Stomach (tissue), 9 donors: ENCODE measurements around the gene ATP9B. TPM values are rescaled to one million over a fixed set of nuclear protein-coding genes. Genes with fewer than 3 reads are reported as not detected.

Source experiments
- DNase-seq, 2 donors: peaks; one replicate each; pipeline versions ENCODE4 v3.0.0 to v3.0.0-alpha.2; 2013 to 2019
- H3K27ac ChIP-seq, 5 donors: fragments of 200-600 bp in 4 of 5; sonication (generic) in 4 of 5; one replicate each; pipeline ENCODE4 v1.5.1; 2013 to 2019; ENCODE audit warnings: mild to moderate bottlenecking in 1 of 5, moderate library complexity in 1 of 5
- H3K27me3 ChIP-seq, 3 donors: fragments of 200-600 bp; sonication (generic); one replicate each; pipeline ENCODE4 v1.5.1; 2017 to 2019; ENCODE audit warnings: mixed run types in 1 of 3
- H3K36me3 ChIP-seq, 4 donors: fragments of 200-600 bp; sonication (generic); 1 replicate in 3 of 4; 2 replicates in 1 of 4; pipeline ENCODE4 v1.5.1; 2016 to 2019
- H3K4me1 ChIP-seq, 4 donors: fragments of 200-600 bp; sonication (generic); one replicate each; pipeline ENCODE4 v1.5.1; 2016 to 2019
- H3K4me3 ChIP-seq, 4 donors: fragments of 200-600 bp; sonication (generic) in 3 of 4; one replicate each; pipeline ENCODE4 v1.5.1; 2016 to 2019; ENCODE audit warnings: mild to moderate bottlenecking in 1 of 4
- H3K9me3 ChIP-seq, 4 donors: fragments of 200-600 bp; sonication (generic); one replicate each; pipeline ENCODE4 v1.5.1; 2016 to 2019
- EP300 ChIP-seq: sonication (generic); formaldehyde crosslinking; IDR thresholded peaks from one replicate; pipeline ENCODE4 v1.6.1; 2017; ENCODE audit warnings: antibody characterized with exemption
- POLR2A ChIP-seq, 4 donors: fragments of 450-650 bp; IDR thresholded peaks; one replicate each; pipeline ENCODE4 v1.6.1; 2016; ENCODE audit warnings: antibody characterized with exemption in 4 of 4, control low read depth in 2 of 4, mild to moderate bottlenecking in 1 of 4, moderate library complexity in 1 of 4
- POLR2AphosphoS5 ChIP-seq, 3 donors: sonication (generic); formaldehyde crosslinking; IDR thresholded peaks; one replicate each; pipeline ENCODE4 v1.6.1; 2016; ENCODE audit warnings: antibody characterized with exemption in 3 of 3
- WGBS, 5 donors: extraction: QIAGEN DNeasy Blood & Tissue Kit in 3 of 5; methylation state at CpG; one replicate each; pipeline versions ENCODE4 v1.1.5 to v1.1.7; 2013 to 2018; 5-methylcytosine and 5-hydroxymethylcytosine counted together
- intact Hi-C: fragments of 100-400 bp; cut with DNase I; formaldehyde crosslinking; loops from one replicate; pipeline ENCODE4 v1.15.1; 2023; ENCODE audit warnings: low total_unique reads
- polyA plus RNA-seq, 3 donors: library from polyadenylated mRNA; stranded (reverse); fragments of 200-250 nt; gene quantifications; one replicate each; pipeline ENCODE4 v1.2.3, GENCODE V29; 2013
- total RNA-seq, 5 donors: library from RNA; depleted of rRNA; stranded (reverse); fragments of >200 nt; gene quantifications; one replicate each; pipeline versions ENCODE4 v1.1.0 to v1.2.3, GENCODE V29; 2014 to 2016
- TF ChIP-seq, protein P1 (sequence below), 7 experiments: fragments of 450-650 bp in 4 of 7; fragments of 200-600 bp in 3 of 7; sonication (generic) in 3 of 7; IDR thresholded peaks; one replicate each; pipeline ENCODE4 v1.5.1; 2016 to 2019; ENCODE audit warnings: antibody characterized with exemption in 7 of 7, control low read depth in 2 of 7, mild to moderate bottlenecking in 1 of 7
- donor health status: healthy with polysubstance abuse.
- donor health status: Bipolar disorder and iron deficiency.
- donor health status: healthy.

ATP9B gene
- total and polyA plus RNA-seq, 8 donors: 10.6 to 128 (median 34.9) TPM

DNA sequence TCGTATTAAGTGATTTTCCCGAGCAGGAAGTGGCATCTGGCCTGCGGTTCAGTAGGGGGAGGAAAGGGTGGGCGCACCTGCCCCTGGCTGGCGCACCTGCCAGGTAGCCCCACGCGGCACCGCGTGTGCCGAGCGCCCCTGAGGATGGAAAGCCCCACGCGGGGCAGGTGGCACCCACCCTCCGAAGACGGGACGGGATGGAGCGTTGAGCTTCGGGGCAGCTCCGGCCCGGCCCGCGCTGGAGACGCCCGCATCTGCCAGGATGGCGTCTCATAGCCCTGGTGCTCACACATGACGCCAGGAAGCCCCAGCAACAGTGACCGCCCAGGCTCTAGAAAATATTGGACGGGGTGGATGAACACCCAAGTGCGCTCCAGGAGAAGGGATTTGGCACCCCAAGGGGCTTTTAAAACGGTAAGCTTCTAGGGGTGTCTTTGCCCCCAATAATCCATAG lies 324.0 kb downstream of the ATP9B start:
- peaks cover 35 to 45% (median 43%) of the 10 kb centered on the region in 4 donors for H3K4me1 ChIP-seq
- H3K27me3 ChIP-seq: peaks cover 3 to 95% (median 58%) of the 10 kb centered on the region in 3 donors
- H3K36me3 ChIP-seq: no peaks in the 10 kb centered on the region
- no peaks in the 10 kb centered on the region for H3K9me3 ChIP-seq
- DNase-seq: peak in 1 of 2 donors; percentile 74
- WGBS, 5 donors: 2 to 9% (median 4%) methylated on average over 10 to 30 of the region's 30 CpGs
- peak overlapping the region in 4 of 5 donors; percentile 84 to 89 (median 84) for H3K27ac ChIP-seq
- intact Hi-C loops: no loop called here
- TF ChIP-seq POLR2A (IDR thresholded peaks at IDR 0.05) (no peak), POLR2AphosphoS5 (IDR thresholded peaks at IDR 0.05) (no peak), EP300 (no peak)
- TF ChIP-seq, protein P1, sequence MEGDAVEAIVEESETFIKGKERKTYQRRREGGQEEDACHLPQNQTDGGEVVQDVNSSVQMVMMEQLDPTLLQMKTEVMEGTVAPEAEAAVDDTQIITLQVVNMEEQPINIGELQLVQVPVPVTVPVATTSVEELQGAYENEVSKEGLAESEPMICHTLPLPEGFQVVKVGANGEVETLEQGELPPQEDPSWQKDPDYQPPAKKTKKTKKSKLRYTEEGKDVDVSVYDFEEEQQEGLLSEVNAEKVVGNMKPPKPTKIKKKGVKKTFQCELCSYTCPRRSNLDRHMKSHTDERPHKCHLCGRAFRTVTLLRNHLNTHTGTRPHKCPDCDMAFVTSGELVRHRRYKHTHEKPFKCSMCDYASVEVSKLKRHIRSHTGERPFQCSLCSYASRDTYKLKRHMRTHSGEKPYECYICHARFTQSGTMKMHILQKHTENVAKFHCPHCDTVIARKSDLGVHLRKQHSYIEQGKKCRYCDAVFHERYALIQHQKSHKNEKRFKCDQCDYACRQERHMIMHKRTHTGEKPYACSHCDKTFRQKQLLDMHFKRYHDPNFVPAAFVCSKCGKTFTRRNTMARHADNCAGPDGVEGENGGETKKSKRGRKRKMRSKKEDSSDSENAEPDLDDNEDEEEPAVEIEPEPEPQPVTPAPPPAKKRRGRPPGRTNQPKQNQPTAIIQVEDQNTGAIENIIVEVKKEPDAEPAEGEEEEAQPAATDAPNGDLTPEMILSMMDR (IDR thresholded peaks at IDR 0.05): no peak
- peak overlapping the region; percentile 54 to 69 (median 60) for H3K4me3 ChIP-seq

- DNase-seq: peak; percentile 83 to 96
- TF ChIP-seq POLR2AphosphoS5 (IDR thresholded peaks at IDR 0.05) (peak in 2 of 3 donors; percentile 25 to 45), POLR2A (IDR thresholded peaks at IDR 0.05) (no peak), EP300 (no peak)
- TF ChIP-seq, protein P1 (IDR thresholded peaks at IDR 0.05): no peak
- Histone ChIP-seq H3K27me3 (peaks cover 3 to 95% (median 52%) of the 10 kb centered on the region in 3 donors), H3K4me3 (peak overlapping the region; percentile 54 to 69 (median 60)), H3K9me3 (no peaks in the 10 kb centered on the region), H3K36me3 (no peaks in the 10 kb centered on the region), H3K27ac (peak overlapping the region; percentile 72 to 89 (median 84)), H3K4me1 (peaks cover 35 to 49% (median 46%) of the 10 kb centered on the region in 4 donors)
- intact Hi-C loops: no loop called here
- 0 to 1% (median 1%) methylated on average over 29 to 77 of the region's 83 CpGs for WGBS, 5 donors
Observed at GRCh38 chr18:79393635-79394533, 324.7 kb downstream of the ATP9B start.

DNA sequence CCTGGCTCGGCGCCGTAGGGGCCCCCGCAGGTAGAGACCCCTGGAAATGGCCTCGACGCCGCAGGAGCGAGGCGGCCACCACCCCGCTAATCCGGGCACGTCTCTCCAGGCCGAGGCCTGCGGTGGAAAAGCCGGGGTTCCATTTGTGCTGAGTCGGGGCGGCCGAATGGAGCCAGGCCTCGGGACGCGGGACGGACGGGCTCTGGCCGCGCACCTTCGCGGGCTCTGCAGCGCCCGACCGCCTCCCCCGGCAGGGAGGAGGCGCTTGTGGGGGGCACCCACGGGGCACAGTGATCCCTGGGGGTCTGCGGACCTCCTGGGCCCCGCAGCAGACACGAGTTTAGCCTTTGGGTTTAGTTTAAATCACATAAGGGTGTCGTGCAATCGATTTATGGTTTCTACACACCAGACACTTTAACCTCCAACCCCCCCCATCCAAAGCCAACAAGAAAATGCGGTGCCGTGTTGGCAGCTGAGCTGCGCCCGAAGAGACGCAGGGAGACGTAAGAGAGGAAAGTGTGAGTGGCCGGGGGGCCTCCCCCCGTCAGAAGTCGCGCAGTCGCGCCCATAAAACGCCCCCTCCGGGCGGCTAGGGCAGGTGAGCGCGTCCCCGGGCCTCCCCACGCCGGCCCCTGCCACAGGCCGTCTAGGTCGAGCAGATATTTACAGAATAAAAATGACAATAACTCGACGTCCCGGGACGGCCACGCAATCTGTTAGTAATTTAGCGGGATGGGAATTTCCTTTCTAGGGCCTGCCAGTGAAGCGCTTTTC lies 325.5 kb downstream of the ATP9B start:
- H3K27ac ChIP-seq: peak overlapping the region; percentile 54 to 89 (median 84)
- H3K27me3 ChIP-seq: peaks cover 3 to 95% (median 53%) of the 10 kb centered on the region in 3 donors
- peak in 1 of 2 donors; percentile 87 for DNase-seq
- TF ChIP-seq POLR2AphosphoS5 (IDR thresholded peaks at IDR 0.05): peak in 1 of 3 donors; percentile 21
- TF ChIP-seq EP300: no peak
- no peaks in the 10 kb centered on the region for H3K36me3 ChIP-seq
- H3K4me3 ChIP-seq: peak overlapping the region; percentile 54 to 69 (median 60)
- peaks cover 40 to 58% (median 54%) of the 10 kb centered on the region in 4 donors for H3K4me1 ChIP-seq
- no peaks in the 10 kb centered on the region for H3K9me3 ChIP-seq
- intact Hi-C loops: no loop called here
- 0 to 2% (median 1%) methylated on average over 26 to 67 of the region's 67 CpGs for WGBS, 5 donors

- H3K36me3 ChIP-seq: no peaks in the 10 kb centered on the region
- no peak for DNase-seq
- H3K4me1 ChIP-seq: peaks cover 41 to 63% (median 58%) of the 10 kb centered on the region in 4 donors
- H3K27me3 ChIP-seq: peaks cover 3 to 94% (median 57%) of the 10 kb centered on the region in 3 donors
- intact Hi-C loops: no loop called here
- no peaks in the 10 kb centered on the region for H3K9me3 ChIP-seq
- TF ChIP-seq EP300 (no peak), POLR2AphosphoS5 (IDR thresholded peaks at IDR 0.05) (no peak), POLR2A (IDR thresholded peaks at IDR 0.05) (no peak)
- TF ChIP-seq, protein P1 (IDR thresholded peaks at IDR 0.05): no peak
- peak overlapping the region in 4 of 5 donors; percentile 84 to 89 (median 84) for H3K27ac ChIP-seq
- peak overlapping the region; percentile 54 to 69 (median 60) for H3K4me3 ChIP-seq
- 0 to 4% (median 2%) methylated on average over 4 to 28 of the region's 34 CpGs for WGBS, 5 donors
Observed at GRCh38 chr18:79395308-79395640, 326.1 kb downstream of the ATP9B start.
